Right atrium auricular region (tissue), 2 donors: ENCODE data around the gene SAMD11. TPM values are rescaled to one million over a fixed set of nuclear protein-coding genes. Genes with fewer than 3 reads are reported as not detected.

Experiments
- DNase-seq: peaks from one replicate; pipeline ENCODE4 v3.0.0-alpha.2; 2019; ENCODE audit warnings: low spot score
- H3K27ac ChIP-seq, 2 donors: fragments of 200-600 bp; sonication (generic); 1 replicate in 1 of 2; 2 replicates in 1 of 2; pipeline ENCODE4 v1.5.1; 2016 to 2019
- H3K27me3 ChIP-seq, 2 donors: fragments of 200-600 bp; sonication (generic); one replicate each; pipeline versions ENCODE4 v1.5.1 to v1.6.0; 2017 to 2019
- H3K36me3 ChIP-seq: fragments of 200-600 bp; sonication (generic); one replicate; pipeline ENCODE4 v1.5.1; 2016
- H3K4me1 ChIP-seq, 2 donors: fragments of 200-600 bp; sonication (generic); one replicate each; pipeline versions ENCODE4 v1.5.1 to v1.6.0; 2017 to 2019
- H3K4me3 ChIP-seq, 2 donors: fragments of 200-600 bp; sonication (generic); 1 replicate in 1 of 2; 2 replicates in 1 of 2; pipeline ENCODE4 v1.5.1; 2017 to 2019; ENCODE audit warnings: mild to moderate bottlenecking in 1 of 2, moderate library complexity in 1 of 2
- H3K9me3 ChIP-seq, 2 donors: fragments of 200-600 bp; sonication (generic); one replicate each; pipeline ENCODE4 v1.5.1; 2019
- total RNA-seq, 2 donors: library from RNA; depleted of rRNA; stranded (reverse); fragments of >200 nt; gene quantifications; one replicate each; pipeline ENCODE4 v1.1.0, GENCODE V29; 2016
- TF ChIP-seq, protein P1 (sequence below), 2 donors: fragments of 200-600 bp; sonication (generic); IDR thresholded peaks; one replicate each; pipeline ENCODE4 v1.5.1; 2019; ENCODE audit warnings: antibody characterized with exemption in 2 of 2

The SAMD11 gene
- total RNA-seq, 2 donors from 2014 or later: 2.7 to 6.4 TPM

- Histone ChIP-seq H3K4me3 (peak overlapping the region; percentile 18 to 49), H3K27ac (peak overlapping the region; percentile 59 to 65), H3K27me3 (peaks cover 0 to 14% of the 10 kb centered on the region in 2 donors), H3K9me3 (no peaks in the 10 kb centered on the region), H3K4me1 (peaks cover 0 to 48% of the 10 kb centered on the region in 2 donors), H3K36me3 (peaks cover 9% of the 10 kb centered on the region)
- DNase-seq: peak; percentile 88
- TF ChIP-seq, protein P1, sequence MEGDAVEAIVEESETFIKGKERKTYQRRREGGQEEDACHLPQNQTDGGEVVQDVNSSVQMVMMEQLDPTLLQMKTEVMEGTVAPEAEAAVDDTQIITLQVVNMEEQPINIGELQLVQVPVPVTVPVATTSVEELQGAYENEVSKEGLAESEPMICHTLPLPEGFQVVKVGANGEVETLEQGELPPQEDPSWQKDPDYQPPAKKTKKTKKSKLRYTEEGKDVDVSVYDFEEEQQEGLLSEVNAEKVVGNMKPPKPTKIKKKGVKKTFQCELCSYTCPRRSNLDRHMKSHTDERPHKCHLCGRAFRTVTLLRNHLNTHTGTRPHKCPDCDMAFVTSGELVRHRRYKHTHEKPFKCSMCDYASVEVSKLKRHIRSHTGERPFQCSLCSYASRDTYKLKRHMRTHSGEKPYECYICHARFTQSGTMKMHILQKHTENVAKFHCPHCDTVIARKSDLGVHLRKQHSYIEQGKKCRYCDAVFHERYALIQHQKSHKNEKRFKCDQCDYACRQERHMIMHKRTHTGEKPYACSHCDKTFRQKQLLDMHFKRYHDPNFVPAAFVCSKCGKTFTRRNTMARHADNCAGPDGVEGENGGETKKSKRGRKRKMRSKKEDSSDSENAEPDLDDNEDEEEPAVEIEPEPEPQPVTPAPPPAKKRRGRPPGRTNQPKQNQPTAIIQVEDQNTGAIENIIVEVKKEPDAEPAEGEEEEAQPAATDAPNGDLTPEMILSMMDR (IDR thresholded peaks at IDR 0.05): no peak
These were observed 18.1 kb downstream of the SAMD11 start for GRCh38 chr1:941588-942383.

DNA sequence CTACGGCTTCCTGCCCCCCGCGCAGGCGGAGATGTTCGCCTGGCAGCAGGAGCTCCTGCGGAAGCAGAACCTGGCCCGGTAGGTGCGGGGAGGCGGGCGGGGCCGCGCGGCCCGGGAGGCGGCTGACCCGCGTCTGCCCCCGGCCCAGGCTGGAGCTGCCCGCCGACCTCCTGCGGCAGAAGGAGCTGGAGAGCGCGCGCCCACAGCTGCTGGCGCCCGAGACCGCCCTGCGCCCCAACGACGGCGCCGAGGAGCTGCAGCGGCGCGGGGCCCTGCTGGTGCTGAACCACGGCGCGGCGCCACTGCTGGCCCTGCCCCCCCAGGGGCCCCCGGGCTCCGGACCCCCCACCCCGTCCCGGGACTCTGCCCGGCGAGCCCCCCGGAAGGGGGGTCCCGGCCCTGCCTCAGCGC is 18.7 kb downstream of the SAMD11 start:
- Histone ChIP-seq H3K36me3 (peaks cover 14% of the 10 kb centered on the region), H3K27ac (peak overlapping the region; percentile 24 to 59), H3K9me3 (no peaks in the 10 kb centered on the region), H3K4me1 (peaks cover 0 to 48% of the 10 kb centered on the region in 2 donors), H3K4me3 (peak overlapping the region; percentile 18 to 49), H3K27me3 (peaks cover 0 to 14% of the 10 kb centered on the region in 2 donors)
- TF ChIP-seq, protein P1 (IDR thresholded peaks at IDR 0.05): no peak
- no peak for DNase-seq

DNA sequence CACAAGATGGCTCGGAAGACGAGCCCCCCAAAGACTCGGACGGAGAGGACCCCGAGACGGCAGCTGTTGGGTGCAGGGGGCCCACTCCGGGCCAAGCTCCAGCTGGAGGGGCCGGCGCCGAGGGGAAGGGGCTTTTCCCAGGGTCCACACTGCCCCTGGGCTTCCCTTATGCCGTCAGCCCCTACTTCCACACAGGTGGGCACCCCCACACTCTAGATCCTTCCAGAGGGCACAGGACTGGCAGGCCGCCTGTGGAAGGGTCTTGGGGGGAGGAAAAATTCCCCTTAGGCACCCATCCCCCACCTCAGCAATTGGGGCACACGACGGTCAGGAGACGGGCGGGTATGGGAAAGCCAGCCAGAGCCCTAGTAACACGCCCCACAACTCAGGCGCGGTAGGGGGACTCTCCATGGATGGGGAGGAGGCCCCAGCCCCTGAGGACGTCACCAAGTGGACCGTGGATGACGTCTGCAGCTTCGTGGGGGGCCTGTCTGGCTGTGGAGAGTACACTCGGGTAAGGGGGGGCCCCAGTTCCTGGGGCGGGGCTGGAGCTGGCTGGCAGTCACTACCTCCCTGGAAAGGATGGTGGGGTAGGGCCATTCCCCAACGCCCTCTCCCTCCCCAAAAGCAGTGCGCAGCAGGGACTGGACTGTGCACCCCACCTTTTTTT is 19.3 kb downstream of the SAMD11 start:
- Histone ChIP-seq H3K9me3 (no peaks in the 10 kb centered on the region), H3K27ac (peak overlapping the region; percentile 24 to 63), H3K27me3 (peaks cover 0 to 14% of the 10 kb centered on the region in 2 donors), H3K4me1 (peaks cover 0 to 48% of the 10 kb centered on the region in 2 donors), H3K36me3 (peaks cover 20% of the 10 kb centered on the region), H3K4me3 (peak overlapping the region in 1 of 2 donors; percentile 49)
- DNase-seq: peak; percentile 85
- TF ChIP-seq, protein P1 (IDR thresholded peaks at IDR 0.05): no peak

GRCh38 chr1:943545-944340 is 20.0 kb downstream of the SAMD11 start:
- peaks cover 0 to 48% of the 10 kb centered on the region in 2 donors for H3K4me1 ChIP-seq
- H3K27ac ChIP-seq: peak overlapping the region; percentile 63 to 66
- H3K9me3 ChIP-seq: no peaks in the 10 kb centered on the region
- H3K27me3 ChIP-seq: peaks cover 0 to 14% of the 10 kb centered on the region in 2 donors
- no peak overlapping the region for H3K4me3 ChIP-seq
- TF ChIP-seq, protein P1 (IDR thresholded peaks at IDR 0.05): no peak
- peaks cover 27% of the 10 kb centered on the region for H3K36me3 ChIP-seq
- DNase-seq: no peak
